ENCODE measurements around the gene TAS2R9.

TAS2R9 gene

GRCh38 chr12:10847744-10848143 is 37.8 kb upstream of the TAS2R9 start:
- intact Hi-C loops (cut with DNase I; ENCODE audit: low total_unique reads) = no loop called here
- Histone ChIP-seq H3K4me3 (no peak overlapping the region), H3K27me3 (no peaks in the 10 kb centered on the region), H3K27ac (no peak overlapping the region), H3K4me1 (peaks cover 0 to 9% (median 0%) of the 10 kb centered on the region in 4 donors), H3K36me3 (peaks cover 4 to 18% (median 12%) of the 10 kb centered on the region in 3 donors), H3K9me3 (no peaks in the 10 kb centered on the region)
- no peak for DNase-seq
- TF ChIP-seq CTCF (IDR thresholded peaks at IDR 0.05) = no peak

- H3K27me3 ChIP-seq = no peaks in the 10 kb centered on the region
- H3K9me3 ChIP-seq = no peaks in the 10 kb centered on the region
- H3K27ac ChIP-seq = no peak overlapping the region
- H3K36me3 ChIP-seq = peaks cover 4 to 20% (median 12%) of the 10 kb centered on the region in 3 donors
- intact Hi-C loops (cut with DNase I; ENCODE audit: low total_unique reads) = no loop called here
- no peak for DNase-seq
- no peak for TF ChIP-seq CTCF (IDR thresholded peaks at IDR 0.05)
- H3K4me3 ChIP-seq = no peak overlapping the region
- H3K4me1 ChIP-seq = no peaks in the 10 kb centered on the region
Measured at GRCh38 chr12:10842862-10843261, 32.9 kb upstream of the TAS2R9 start.

- H3K27ac ChIP-seq = no peak overlapping the region
- intact Hi-C loops (cut with DNase I; ENCODE audit: low total_unique reads) = no loop called here
- H3K27me3 ChIP-seq = no peaks in the 10 kb centered on the region
- no peaks in the 10 kb centered on the region for H3K4me1 ChIP-seq
- no peak overlapping the region for H3K4me3 ChIP-seq
- peaks cover 0 to 16% (median 10%) of the 10 kb centered on the region in 3 donors for H3K36me3 ChIP-seq
- TF ChIP-seq CTCF (IDR thresholded peaks at IDR 0.05) = no peak
- no peak for DNase-seq
- H3K9me3 ChIP-seq = peaks cover 0 to 5% (median 0%) of the 10 kb centered on the region in 3 donors
Measured at GRCh38 chr12:10838461-10838860, 28.5 kb upstream of the TAS2R9 start.

- no peak for DNase-seq
- TF ChIP-seq CTCF (IDR thresholded peaks at IDR 0.05) = no peak
- intact Hi-C loops (cut with DNase I; ENCODE audit: low total_unique reads) = no loop called here
- Histone ChIP-seq H3K36me3 (no peaks in the 10 kb centered on the region), H3K27ac (no peak overlapping the region), H3K4me1 (no peaks in the 10 kb centered on the region), H3K4me3 (no peak overlapping the region), H3K9me3 (no peaks in the 10 kb centered on the region), H3K27me3 (no peaks in the 10 kb centered on the region)
Measured at GRCh38 chr12:10829994-10830393, 20.0 kb upstream of the TAS2R9 start.

- Histone ChIP-seq H3K4me3 (no peak within 1 kb of the TSS), H3K27me3 (no peaks in the 10 kb centered on the region), H3K4me1 (no peaks in the 10 kb centered on the region), H3K9me3 (no peaks in the 10 kb centered on the region), H3K36me3 (no peaks in the 10 kb centered on the region), H3K27ac (no peak within 1 kb of the TSS)
- intact Hi-C loops (cut with DNase I; ENCODE audit: low total_unique reads) = no loop called here
- no peak for TF ChIP-seq CTCF (IDR thresholded peaks at IDR 0.05)
- no peak for DNase-seq
Measured at GRCh38 chr12:10826258-10826657, 16.3 kb upstream of the TAS2R9 start, which contains the start of gene TAS2R10. Gene TAS2R10, minus strand, starts transcription at chr12:10826358. Its CDS starts 89 bp downstream, at chr12:10826269.

- no peak overlapping the region for H3K4me3 ChIP-seq
- H3K4me1 ChIP-seq = no peaks in the 10 kb centered on the region
- no peak for DNase-seq
- intact Hi-C loops (cut with DNase I; ENCODE audit: low total_unique reads) = no loop called here
- H3K27ac ChIP-seq = no peak overlapping the region
- no peaks in the 10 kb centered on the region for H3K9me3 ChIP-seq
- no peak for TF ChIP-seq CTCF (IDR thresholded peaks at IDR 0.05)
- no peaks in the 10 kb centered on the region for H3K27me3 ChIP-seq
- H3K36me3 ChIP-seq = no peaks in the 10 kb centered on the region
Measured at GRCh38 chr12:10824957-10825356, 15.0 kb upstream of the TAS2R9 start.

Measured in tibial artery (tissue), 4 donors.